Measurements from ENCODE around the gene MYEOV. TPM values are rescaled to one million over a fixed set of nuclear protein-coding genes. Genes with fewer than 3 reads are reported as not detected.

Gene MYEOV
- total RNA-seq, 4 donors from 2014 or later = 13.9 to 32.9 (median 25.8) TPM

- intact Hi-C loops (cut with DNase I; ENCODE audit: low total_unique reads) = no loop called here
- TF ChIP-seq POLR2A (IDR thresholded peaks at IDR 0.05) = no peak
- no peak for TF ChIP-seq CTCF (IDR thresholded peaks at IDR 0.05)
- no peak overlapping the region for H3K4me3 ChIP-seq (ENCODE audit: low read depth, poor library complexity, severe bottlenecking)
- 77 to 78% methylated on average over 11 of the region's 11 CpGs for WGBS, 2 donors
- DNase-seq (ENCODE audit: low spot score in 2 of 2) = no peak
Measured at GRCh38 chr11:69305885-69306540, 12.1 kb downstream of the MYEOV start.

DNA sequence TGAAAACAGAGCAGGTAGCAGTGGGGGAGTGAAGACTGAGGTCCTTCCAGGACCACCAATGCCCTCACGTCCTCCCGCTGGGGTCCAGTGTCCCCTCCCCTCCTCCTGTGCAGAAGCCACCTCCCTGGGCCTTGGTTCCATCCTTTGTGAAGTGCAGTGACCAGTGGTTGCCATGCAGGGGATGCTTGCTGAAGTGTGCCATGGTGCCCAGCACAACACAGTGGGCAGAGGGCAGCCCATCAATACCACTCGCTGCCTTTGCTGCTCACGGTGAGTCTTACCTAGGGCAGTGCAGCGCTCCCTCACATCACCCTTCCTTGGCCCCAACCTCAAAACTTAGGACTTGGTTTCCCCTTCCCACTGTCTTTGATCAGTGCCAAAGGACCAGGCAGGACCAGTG, 12.9 kb downstream of the MYEOV start:
- TF ChIP-seq POLR2A (IDR thresholded peaks at IDR 0.05) = no peak
- TF ChIP-seq CTCF (IDR thresholded peaks at IDR 0.05) = no peak
- H3K4me3 ChIP-seq (ENCODE audit: low read depth, poor library complexity, severe bottlenecking) = no peak overlapping the region
- WGBS, 2 donors = 86 to 96% methylated on average over 5 of the region's 5 CpGs
- peak in 1 of 2 donors; percentile 74 for DNase-seq (ENCODE audit: low spot score in 2 of 2)
- intact Hi-C loops (cut with DNase I; ENCODE audit: low total_unique reads) = no loop called here

DNA sequence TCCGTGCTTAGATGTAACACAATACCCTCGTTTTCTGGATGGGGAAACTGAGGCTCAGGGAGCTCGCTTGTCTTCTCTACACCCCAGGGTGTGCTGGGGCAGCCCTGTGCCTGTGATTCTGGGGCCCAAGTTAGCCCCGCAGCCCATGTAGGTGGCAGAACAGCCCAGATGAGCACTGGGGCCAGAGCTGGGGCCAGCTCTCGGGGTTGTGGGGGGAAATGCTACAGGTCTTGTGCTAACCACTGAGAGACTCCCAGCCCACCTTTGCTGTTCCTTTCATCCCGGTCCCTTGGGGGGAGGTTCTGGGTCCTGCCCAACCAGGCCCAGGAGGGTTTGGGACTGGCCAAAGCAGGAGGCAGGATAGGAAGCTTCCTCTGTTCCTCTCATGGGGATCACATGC, 13.5 kb downstream of the MYEOV start:
- no peak for DNase-seq (ENCODE audit: low spot score in 2 of 2)
- intact Hi-C loops (cut with DNase I; ENCODE audit: low total_unique reads) = no loop called here
- no peak overlapping the region for H3K4me3 ChIP-seq (ENCODE audit: low read depth, poor library complexity, severe bottlenecking)
- TF ChIP-seq CTCF (IDR thresholded peaks at IDR 0.05) (no peak), POLR2A (IDR thresholded peaks at IDR 0.05) (no peak)
- WGBS, 2 donors = 77 to 85% methylated on average over 5 to 6 of the region's 6 CpGs

DNA sequence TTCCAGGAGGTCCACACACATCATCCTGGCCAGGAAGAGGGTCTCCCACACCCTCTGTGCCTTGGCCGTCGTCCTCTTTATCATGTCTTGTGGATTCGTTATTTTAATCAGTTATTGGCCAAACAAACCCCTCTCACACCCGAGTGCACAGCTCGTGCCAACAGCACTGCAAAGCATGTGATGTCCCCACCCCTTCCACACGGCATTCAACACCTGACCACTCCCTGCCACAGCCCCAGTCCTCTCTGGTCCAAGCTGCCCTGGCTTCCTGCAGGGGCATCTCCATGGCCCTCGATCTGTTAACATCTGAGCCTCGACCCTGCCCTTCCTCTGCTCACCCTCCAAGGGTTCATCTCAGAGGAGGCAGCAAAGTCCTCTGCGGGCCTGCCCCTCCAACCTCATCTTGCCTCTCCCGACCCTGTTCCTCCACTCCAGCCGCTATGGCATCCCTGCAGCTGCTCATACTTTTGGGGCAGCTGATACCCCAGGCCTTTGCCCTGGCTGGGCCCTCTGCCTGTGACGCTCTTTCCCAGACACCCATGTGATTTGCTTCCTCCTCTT, 14.0 kb downstream of the MYEOV start:
- TF ChIP-seq POLR2A (IDR thresholded peaks at IDR 0.05) (no peak), CTCF (IDR thresholded peaks at IDR 0.05) (no peak)
- WGBS, 2 donors = 76 to 84% methylated on average over 12 of the region's 12 CpGs
- DNase-seq (ENCODE audit: low spot score in 2 of 2) = peak in 1 of 2 donors; percentile 76
- H3K4me3 ChIP-seq (ENCODE audit: low read depth, poor library complexity, severe bottlenecking) = no peak overlapping the region
- intact Hi-C loops (cut with DNase I; ENCODE audit: low total_unique reads) = no loop called here

DNA sequence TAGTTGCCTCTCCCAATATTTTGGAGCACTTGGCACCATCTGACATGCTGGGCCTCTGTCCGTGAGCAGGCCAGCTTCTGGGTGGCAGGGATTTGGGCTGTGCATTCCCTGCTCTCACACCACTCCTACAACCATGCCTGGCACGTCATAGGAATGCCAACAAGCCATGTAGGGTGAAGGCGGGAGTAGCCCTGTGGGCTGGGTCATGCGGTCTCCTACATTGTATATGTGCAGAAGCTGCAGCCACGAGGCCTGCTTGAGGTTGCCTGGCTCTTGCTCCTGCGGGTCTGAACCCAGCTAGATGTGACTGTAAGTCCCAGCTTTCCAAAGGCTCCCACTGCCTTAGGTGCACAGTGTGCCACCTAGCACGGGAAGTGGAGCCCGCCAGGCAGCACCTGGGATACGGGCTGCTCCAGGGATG, 14.5 kb downstream of the MYEOV start:
- intact Hi-C loops (cut with DNase I; ENCODE audit: low total_unique reads) = no loop called here
- DNase-seq (ENCODE audit: low spot score in 2 of 2) = peak in 1 of 2 donors; percentile 75
- no peak overlapping the region for H3K4me3 ChIP-seq (ENCODE audit: low read depth, poor library complexity, severe bottlenecking)
- 86 to 90% methylated on average over 9 of the region's 9 CpGs for WGBS, 2 donors
- TF ChIP-seq POLR2A (IDR thresholded peaks at IDR 0.05) = no peak
- no peak for TF ChIP-seq CTCF (IDR thresholded peaks at IDR 0.05)

Data from lower leg skin (tissue), 4 donors.